Ishikawa (cell line): ENCODE results near the gene OPCML.

ENCODE experiments used
- CEBPB ChIP-seq: IDR thresholded peaks from 2 replicates; pipeline ENCODE4 v1.6.1; 2012
- EGR1 ChIP-seq: IDR thresholded peaks from 2 replicates; pipeline ENCODE4 v1.6.1; 2012
- EP300 ChIP-seq: IDR thresholded peaks from 2 replicates; pipeline ENCODE4 v1.6.1; 2012; ENCODE audit warnings: borderline replicate concordance
- NFIC ChIP-seq: IDR thresholded peaks from 2 replicates; pipeline ENCODE4 v1.6.1; 2012
- YY1 ChIP-seq: IDR thresholded peaks from 2 replicates; pipeline ENCODE4 v1.6.1; 2012; ENCODE audit warnings: low read depth

DNA sequence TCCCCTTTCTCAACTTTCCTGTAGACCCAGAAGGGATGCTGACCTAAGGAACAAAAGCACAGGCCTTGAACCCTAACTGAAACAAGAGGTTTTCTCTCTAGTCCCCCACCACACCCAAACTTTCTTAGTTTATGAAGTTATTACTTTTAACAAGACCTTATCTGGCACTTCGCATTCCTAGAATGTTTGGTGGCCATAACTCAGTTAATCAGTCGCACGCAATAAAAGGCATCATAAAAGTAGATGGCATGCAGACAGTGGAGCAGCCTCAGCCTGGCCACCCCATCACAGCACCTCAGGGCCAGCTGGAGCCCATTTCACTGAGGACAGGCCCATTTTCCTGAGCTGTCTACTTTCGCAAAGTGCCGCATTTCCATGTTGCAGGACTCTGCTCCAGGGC, 301.9 kb downstream of the OPCML start:
- TF ChIP-seq EP300 (no peak), YY1 (no peak), NFIC (no peak), CEBPB (no peak), EGR1 (no peak)
